ENCODE measurements around the gene TENM4.

Gene TENM4

GRCh38 chr11:79314906-79315689 is 125.7 kb downstream of the TENM4 start:
- Histone ChIP-seq H3K4me1 (ENCODE audit: control insufficient read depth in 2 of 2, insufficient read depth in 2 of 2, low read length in 2 of 2) (no peaks in the 10 kb centered on the region), H3K9ac (ENCODE audit: low read depth in 1 of 2, low read length in 2 of 2) (no peak overlapping the region), H3K4me3 (ENCODE audit: low read length in 2 of 2) (no peak overlapping the region), H3K27me3 (ENCODE audit: control insufficient read depth in 2 of 2, insufficient read depth in 2 of 2, low read length in 2 of 2) (peaks cover 2 to 6% of the 10 kb centered on the region in 2 donors), H3K27ac (ENCODE audit: low read depth in 2 of 2, low read length in 2 of 2) (no peak overlapping the region), H3K36me3 (ENCODE audit: control insufficient read depth in 2 of 2, insufficient read depth in 2 of 2, low read length in 2 of 2) (no peaks in the 10 kb centered on the region), H3K9me3 (ENCODE audit: control insufficient read depth in 2 of 2, low read length in 2 of 2) (no peaks in the 10 kb centered on the region)

DNA sequence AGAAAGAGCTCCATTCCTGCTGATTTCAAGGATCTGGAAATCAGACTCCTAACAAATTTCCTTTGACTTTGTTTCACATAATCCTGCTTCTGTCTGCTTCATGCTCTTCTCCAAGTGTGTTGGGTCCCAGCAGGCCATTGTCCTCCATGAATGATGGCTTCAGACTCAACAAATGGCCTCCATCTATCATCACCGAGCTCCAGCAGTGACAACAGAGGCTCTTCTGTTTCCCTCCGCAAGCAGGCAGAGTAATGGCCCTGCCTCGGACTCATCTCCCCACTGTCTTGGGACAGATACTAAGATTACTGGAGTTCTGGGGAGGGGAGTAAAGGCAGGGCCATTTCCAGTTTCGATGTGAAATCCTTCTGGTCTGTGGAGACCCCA is 127.3 kb downstream of the TENM4 start:
- no peaks in the 10 kb centered on the region for H3K4me1 ChIP-seq (ENCODE audit: control insufficient read depth in 2 of 2, insufficient read depth in 2 of 2, low read length in 2 of 2)
- no peaks in the 10 kb centered on the region for H3K36me3 ChIP-seq (ENCODE audit: control insufficient read depth in 2 of 2, insufficient read depth in 2 of 2, low read length in 2 of 2)
- no peak overlapping the region for H3K4me3 ChIP-seq (ENCODE audit: low read length in 2 of 2)
- peaks cover 2 to 6% of the 10 kb centered on the region in 2 donors for H3K27me3 ChIP-seq (ENCODE audit: control insufficient read depth in 2 of 2, insufficient read depth in 2 of 2, low read length in 2 of 2)
- H3K9ac ChIP-seq (ENCODE audit: low read depth in 1 of 2, low read length in 2 of 2): no peak overlapping the region
- no peak overlapping the region for H3K27ac ChIP-seq (ENCODE audit: low read depth in 2 of 2, low read length in 2 of 2)
- H3K9me3 ChIP-seq (ENCODE audit: control insufficient read depth in 2 of 2, low read length in 2 of 2): no peaks in the 10 kb centered on the region

GRCh38 chr11:79312617-79313529 is 128.0 kb downstream of the TENM4 start:
- Histone ChIP-seq H3K27me3 (ENCODE audit: control insufficient read depth in 2 of 2, insufficient read depth in 2 of 2, low read length in 2 of 2) (peaks cover 2 to 6% of the 10 kb centered on the region in 2 donors), H3K9me3 (ENCODE audit: control insufficient read depth in 2 of 2, low read length in 2 of 2) (no peaks in the 10 kb centered on the region), H3K4me3 (ENCODE audit: low read length in 2 of 2) (no peak overlapping the region), H3K36me3 (ENCODE audit: control insufficient read depth in 2 of 2, insufficient read depth in 2 of 2, low read length in 2 of 2) (no peaks in the 10 kb centered on the region), H3K27ac (ENCODE audit: low read depth in 2 of 2, low read length in 2 of 2) (no peak overlapping the region), H3K9ac (ENCODE audit: low read depth in 1 of 2, low read length in 2 of 2) (no peak overlapping the region), H3K4me1 (ENCODE audit: control insufficient read depth in 2 of 2, insufficient read depth in 2 of 2, low read length in 2 of 2) (no peaks in the 10 kb centered on the region)

GRCh38 chr11:79311461-79311860 is 129.4 kb downstream of the TENM4 start:
- Histone ChIP-seq H3K36me3 (ENCODE audit: control insufficient read depth in 2 of 2, insufficient read depth in 2 of 2, low read length in 2 of 2) (no peaks in the 10 kb centered on the region), H3K4me1 (ENCODE audit: control insufficient read depth in 2 of 2, insufficient read depth in 2 of 2, low read length in 2 of 2) (no peaks in the 10 kb centered on the region), H3K4me3 (ENCODE audit: low read length in 2 of 2) (no peak overlapping the region), H3K27ac (ENCODE audit: low read depth in 2 of 2, low read length in 2 of 2) (no peak overlapping the region), H3K27me3 (ENCODE audit: control insufficient read depth in 2 of 2, insufficient read depth in 2 of 2, low read length in 2 of 2) (peaks cover 2 to 6% of the 10 kb centered on the region in 2 donors), H3K9me3 (ENCODE audit: control insufficient read depth in 2 of 2, low read length in 2 of 2) (no peaks in the 10 kb centered on the region), H3K9ac (ENCODE audit: low read depth in 1 of 2, low read length in 2 of 2) (no peak overlapping the region)

- Histone ChIP-seq H3K27ac (ENCODE audit: low read depth in 2 of 2, low read length in 2 of 2) (no peak overlapping the region), H3K9me3 (ENCODE audit: control insufficient read depth in 2 of 2, low read length in 2 of 2) (no peaks in the 10 kb centered on the region), H3K9ac (ENCODE audit: low read depth in 1 of 2, low read length in 2 of 2) (no peak overlapping the region), H3K36me3 (ENCODE audit: control insufficient read depth in 2 of 2, insufficient read depth in 2 of 2, low read length in 2 of 2) (no peaks in the 10 kb centered on the region), H3K4me1 (ENCODE audit: control insufficient read depth in 2 of 2, insufficient read depth in 2 of 2, low read length in 2 of 2) (no peaks in the 10 kb centered on the region), H3K27me3 (ENCODE audit: control insufficient read depth in 2 of 2, insufficient read depth in 2 of 2, low read length in 2 of 2) (peaks cover 0 to 6% of the 10 kb centered on the region in 2 donors), H3K4me3 (ENCODE audit: low read length in 2 of 2) (no peak overlapping the region)
Measured at GRCh38 chr11:79309407-79309806, 131.4 kb downstream of the TENM4 start.

DNA sequence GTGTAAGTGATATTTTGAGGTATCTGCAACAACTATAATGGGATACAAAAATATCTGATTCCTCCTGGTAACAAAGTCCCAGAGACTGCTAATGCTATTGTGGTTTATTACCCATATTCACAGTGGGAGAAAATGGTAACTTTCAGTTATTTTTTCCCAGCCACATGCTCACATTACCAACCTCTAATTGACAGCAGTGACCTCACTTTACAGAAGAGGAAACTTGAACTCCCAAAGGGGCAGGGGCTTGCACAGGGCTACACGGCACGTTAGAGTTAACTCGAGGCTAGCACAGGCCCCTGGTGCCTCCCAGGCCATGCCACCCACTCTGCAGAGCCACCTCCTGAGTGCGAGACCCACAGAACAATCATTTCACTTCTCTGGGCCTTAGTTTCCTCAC is 132.4 kb downstream of the TENM4 start:
- H3K4me3 ChIP-seq (ENCODE audit: low read length in 2 of 2): no peak overlapping the region
- H3K27me3 ChIP-seq (ENCODE audit: control insufficient read depth in 2 of 2, insufficient read depth in 2 of 2, low read length in 2 of 2): peaks cover 0 to 6% of the 10 kb centered on the region in 2 donors
- H3K9ac ChIP-seq (ENCODE audit: low read depth in 1 of 2, low read length in 2 of 2): no peak overlapping the region
- H3K27ac ChIP-seq (ENCODE audit: low read depth in 2 of 2, low read length in 2 of 2): no peak overlapping the region
- H3K9me3 ChIP-seq (ENCODE audit: control insufficient read depth in 2 of 2, low read length in 2 of 2): no peaks in the 10 kb centered on the region
- H3K36me3 ChIP-seq (ENCODE audit: control insufficient read depth in 2 of 2, insufficient read depth in 2 of 2, low read length in 2 of 2): no peaks in the 10 kb centered on the region
- no peaks in the 10 kb centered on the region for H3K4me1 ChIP-seq (ENCODE audit: control insufficient read depth in 2 of 2, insufficient read depth in 2 of 2, low read length in 2 of 2)

- Histone ChIP-seq H3K27me3 (ENCODE audit: control insufficient read depth in 2 of 2, insufficient read depth in 2 of 2, low read length in 2 of 2) (no peaks in the 10 kb centered on the region), H3K27ac (ENCODE audit: low read depth in 2 of 2, low read length in 2 of 2) (peak overlapping the region; percentile 1 to 13), H3K4me1 (ENCODE audit: control insufficient read depth in 2 of 2, insufficient read depth in 2 of 2, low read length in 2 of 2) (no peaks in the 10 kb centered on the region), H3K36me3 (ENCODE audit: control insufficient read depth in 2 of 2, insufficient read depth in 2 of 2, low read length in 2 of 2) (no peaks in the 10 kb centered on the region), H3K9ac (ENCODE audit: low read depth in 1 of 2, low read length in 2 of 2) (no peak overlapping the region), H3K9me3 (ENCODE audit: control insufficient read depth in 2 of 2, low read length in 2 of 2) (no peaks in the 10 kb centered on the region), H3K4me3 (ENCODE audit: low read length in 2 of 2) (no peak overlapping the region)
Measured at GRCh38 chr11:79304599-79305212, 136.1 kb downstream of the TENM4 start.

DNA sequence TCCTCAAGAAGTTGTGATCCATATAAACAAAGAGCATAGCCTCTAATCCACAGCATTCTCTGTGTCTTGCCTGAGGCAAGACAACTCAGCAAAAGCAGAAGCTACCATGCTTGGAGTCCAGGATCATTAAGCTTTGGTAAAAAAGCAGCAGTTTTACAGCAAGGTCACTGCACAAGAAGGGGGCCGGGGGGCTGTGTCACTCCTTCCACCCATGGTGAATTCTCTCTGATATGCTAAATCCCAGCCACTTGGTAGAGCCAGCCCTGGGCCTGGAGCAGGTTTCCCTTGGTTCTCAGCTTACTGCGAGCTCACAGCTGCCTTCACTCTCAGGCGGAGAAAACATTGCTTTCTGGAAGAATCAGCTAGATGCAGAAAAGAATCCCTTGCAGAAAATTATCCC is 144.7 kb downstream of the TENM4 start:
- Histone ChIP-seq H3K9me3 (ENCODE audit: control insufficient read depth in 2 of 2, low read length in 2 of 2) (no peaks in the 10 kb centered on the region), H3K4me1 (ENCODE audit: control insufficient read depth in 2 of 2, insufficient read depth in 2 of 2, low read length in 2 of 2) (no peaks in the 10 kb centered on the region), H3K4me3 (ENCODE audit: low read length in 2 of 2) (no peak overlapping the region), H3K27me3 (ENCODE audit: control insufficient read depth in 2 of 2, insufficient read depth in 2 of 2, low read length in 2 of 2) (no peaks in the 10 kb centered on the region), H3K36me3 (ENCODE audit: control insufficient read depth in 2 of 2, insufficient read depth in 2 of 2, low read length in 2 of 2) (no peaks in the 10 kb centered on the region), H3K27ac (ENCODE audit: low read depth in 2 of 2, low read length in 2 of 2) (no peak overlapping the region), H3K9ac (ENCODE audit: low read depth in 1 of 2, low read length in 2 of 2) (no peak overlapping the region)

DNA sequence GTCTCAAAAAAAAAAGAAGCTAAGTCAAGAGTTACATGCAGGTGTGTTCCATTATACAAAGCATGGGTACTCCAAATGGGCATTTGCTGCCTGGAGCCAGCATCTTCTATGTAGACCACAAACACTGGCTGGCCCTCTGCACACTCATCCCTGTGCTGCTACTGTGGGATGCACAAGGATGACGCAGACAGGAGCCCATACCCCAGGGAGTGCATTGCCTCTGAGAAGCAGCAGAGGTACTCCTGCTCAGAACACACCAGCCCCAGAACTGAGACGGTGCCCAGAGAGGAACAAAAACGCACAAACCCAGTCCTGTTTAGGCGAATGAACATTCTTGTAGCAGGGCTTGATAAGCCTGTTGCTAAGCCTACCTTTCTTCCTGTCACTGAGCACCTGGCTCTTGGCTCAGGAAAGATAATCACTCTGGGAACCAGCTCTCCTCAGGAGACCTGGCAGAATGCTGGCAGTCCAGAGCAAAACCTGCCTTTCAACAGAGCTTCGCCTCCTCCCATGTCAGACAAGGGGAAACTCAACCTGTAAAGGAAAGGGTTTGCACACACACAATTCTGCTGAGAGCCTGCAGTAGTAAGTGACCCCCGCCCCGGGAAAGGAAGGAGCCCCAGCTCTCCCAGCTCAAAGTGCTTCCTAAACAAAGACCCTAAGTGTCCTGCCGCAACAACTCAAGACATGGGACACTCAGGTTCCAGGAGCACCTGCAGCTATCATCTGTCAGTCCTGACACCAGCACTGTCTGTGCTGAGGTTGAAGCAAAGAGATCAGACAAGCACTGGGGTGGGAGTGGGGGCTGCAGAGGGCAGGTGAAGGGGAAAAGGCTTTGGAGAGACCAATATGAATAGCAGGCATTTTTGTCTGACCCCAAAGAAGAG is 145.7 kb downstream of the TENM4 start:
- H3K27me3 ChIP-seq (ENCODE audit: control insufficient read depth in 2 of 2, insufficient read depth in 2 of 2, low read length in 2 of 2): peaks cover 0 to 2% of the 10 kb centered on the region in 2 donors
- no peak overlapping the region for H3K4me3 ChIP-seq (ENCODE audit: low read length in 2 of 2)
- H3K27ac ChIP-seq (ENCODE audit: low read depth in 2 of 2, low read length in 2 of 2): no peak overlapping the region
- no peaks in the 10 kb centered on the region for H3K9me3 ChIP-seq (ENCODE audit: control insufficient read depth in 2 of 2, low read length in 2 of 2)
- no peaks in the 10 kb centered on the region for H3K36me3 ChIP-seq (ENCODE audit: control insufficient read depth in 2 of 2, insufficient read depth in 2 of 2, low read length in 2 of 2)
- H3K9ac ChIP-seq (ENCODE audit: low read depth in 1 of 2, low read length in 2 of 2): no peak overlapping the region
- no peaks in the 10 kb centered on the region for H3K4me1 ChIP-seq (ENCODE audit: control insufficient read depth in 2 of 2, insufficient read depth in 2 of 2, low read length in 2 of 2)

All from mucosa of rectum (tissue), 2 donors.